Right lobe of liver (tissue), 4 donors: Measurements from ENCODE around the gene AGRP.

ENCODE experiments used
- POLR2A ChIP-seq: fragments of 450-650 bp; IDR thresholded peaks from one replicate; pipeline ENCODE4 v1.6.1; 2017; ENCODE audit warnings: antibody characterized with exemption, mild to moderate bottlenecking
- TF ChIP-seq, protein P1 (sequence below), 4 donors: fragments of 200-600 bp in 3 of 4; fragments of 450-650 bp in 1 of 4; IDR thresholded peaks; one replicate each; pipeline versions ENCODE4 v1.5.1 to v1.8.0; 2016 to 2022; ENCODE audit warnings: antibody characterized with exemption in 4 of 4, mild to moderate bottlenecking in 2 of 4
- donor health status: DM: no; HTN: no; CAD: no.
- donor health status: DM: no; HTN: no; CAD: no.
- donor health status: DM: no; HTN: yes; CAD: no.

DNA sequence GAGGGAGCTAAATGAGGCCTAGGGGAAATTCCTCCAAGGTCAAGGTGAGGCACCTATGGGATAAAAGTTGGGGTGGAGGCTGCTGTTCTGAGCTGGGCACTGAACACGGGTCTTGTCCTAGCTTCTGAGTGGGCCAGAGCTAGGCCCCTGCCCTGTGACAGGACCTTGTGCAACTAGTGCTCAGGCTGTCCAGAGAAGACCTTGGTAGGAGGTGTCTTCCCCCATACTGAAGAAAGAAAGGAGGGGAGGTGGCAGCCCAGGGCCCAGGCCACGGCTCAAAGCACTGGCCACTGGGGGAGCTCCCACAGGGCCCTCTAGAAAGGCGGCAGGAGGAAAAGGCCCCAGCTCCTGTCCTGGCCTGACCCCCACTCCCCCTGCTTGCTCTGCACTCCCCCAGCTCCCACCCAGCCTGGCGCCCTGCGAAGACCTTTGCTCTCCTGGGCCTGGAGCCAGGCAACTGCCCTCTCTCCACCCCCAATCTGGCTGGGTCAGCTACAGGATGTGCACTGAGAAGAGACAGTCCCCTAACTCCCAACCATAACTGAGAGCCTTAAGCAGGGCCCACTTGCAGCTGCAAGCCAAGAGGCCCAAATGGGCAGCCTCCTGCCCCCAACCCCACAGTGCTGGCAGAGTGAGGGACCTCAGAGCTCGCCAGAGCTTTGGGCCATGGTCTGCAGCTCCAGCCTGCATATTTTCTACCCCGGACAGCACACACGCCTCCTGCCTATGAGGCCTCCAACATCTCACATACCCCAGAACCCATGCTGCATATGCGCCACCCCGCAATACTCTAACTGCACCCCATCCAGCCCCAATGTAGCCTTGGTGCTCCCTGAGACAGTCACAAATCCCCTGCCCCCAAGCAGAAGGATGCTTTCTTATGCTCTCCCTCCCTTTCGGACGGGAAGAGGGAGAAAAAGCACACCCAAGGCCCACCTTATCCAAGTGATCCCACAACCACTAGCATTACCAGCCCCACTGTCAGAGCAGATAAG lies 37.1 kb downstream of the AGRP start:
- TF ChIP-seq, protein P1, sequence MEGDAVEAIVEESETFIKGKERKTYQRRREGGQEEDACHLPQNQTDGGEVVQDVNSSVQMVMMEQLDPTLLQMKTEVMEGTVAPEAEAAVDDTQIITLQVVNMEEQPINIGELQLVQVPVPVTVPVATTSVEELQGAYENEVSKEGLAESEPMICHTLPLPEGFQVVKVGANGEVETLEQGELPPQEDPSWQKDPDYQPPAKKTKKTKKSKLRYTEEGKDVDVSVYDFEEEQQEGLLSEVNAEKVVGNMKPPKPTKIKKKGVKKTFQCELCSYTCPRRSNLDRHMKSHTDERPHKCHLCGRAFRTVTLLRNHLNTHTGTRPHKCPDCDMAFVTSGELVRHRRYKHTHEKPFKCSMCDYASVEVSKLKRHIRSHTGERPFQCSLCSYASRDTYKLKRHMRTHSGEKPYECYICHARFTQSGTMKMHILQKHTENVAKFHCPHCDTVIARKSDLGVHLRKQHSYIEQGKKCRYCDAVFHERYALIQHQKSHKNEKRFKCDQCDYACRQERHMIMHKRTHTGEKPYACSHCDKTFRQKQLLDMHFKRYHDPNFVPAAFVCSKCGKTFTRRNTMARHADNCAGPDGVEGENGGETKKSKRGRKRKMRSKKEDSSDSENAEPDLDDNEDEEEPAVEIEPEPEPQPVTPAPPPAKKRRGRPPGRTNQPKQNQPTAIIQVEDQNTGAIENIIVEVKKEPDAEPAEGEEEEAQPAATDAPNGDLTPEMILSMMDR (IDR thresholded peaks at IDR 0.05): no peak
- TF ChIP-seq POLR2A: no peak
